Adrenal gland (tissue), 12 donors: ENCODE measurements around the gene INPP4A. TPM values are rescaled to one million over a fixed set of nuclear protein-coding genes. Genes with fewer than 3 reads are reported as not detected.

Experiments used
- DNase-seq, 7 donors: peaks; one replicate each; pipeline ENCODE4 v3.0.0-alpha.2; 2019 to 2020
- H3K27ac ChIP-seq, 5 donors: fragments of 200-600 bp; sonication (generic) in 4 of 5; 1 replicate in 3 of 5; 2 replicates in 2 of 5; pipeline versions ENCODE4 v1.5.1 to v1.8.0; 2016 to 2020; ENCODE audit warnings: mild to moderate bottlenecking in 1 of 5
- H3K27me3 ChIP-seq: fragments of 200-600 bp; 2 replicates; pipeline ENCODE4 v1.8.0; 2021
- H3K36me3 ChIP-seq, 2 donors: fragments of 200-600 bp; replicated peaks in 1 of 2; 1 replicate in 1 of 2; 2 replicates in 1 of 2; pipeline versions ENCODE4 v1.5.1 to v1.8.0; 2018 to 2022
- H3K4me1 ChIP-seq, 2 donors: fragments of 200-600 bp; replicated peaks in 1 of 2; 1 replicate in 1 of 2; 2 replicates in 1 of 2; pipeline versions ENCODE4 v1.5.1 to v1.8.0; 2018 to 2021
- H3K4me3 ChIP-seq, 4 donors: fragments of 200-600 bp; sonication (generic) in 3 of 4; one replicate each; pipeline ENCODE4 v1.5.1; 2016 to 2018
- H3K9me3 ChIP-seq, 3 donors: fragments of 200-600 bp; sonication (generic) in 1 of 3; replicated peaks in 1 of 3; 1 replicate in 2 of 3; 2 replicates in 1 of 3; pipeline versions ENCODE4 v1.5.1 to v1.8.0; 2016 to 2021
- POLR2A ChIP-seq, 2 donors: fragments of 450-650 bp; IDR thresholded peaks; one replicate each; pipeline ENCODE4 v1.6.1; 2017; ENCODE audit warnings: antibody characterized with exemption in 2 of 2, mild to moderate bottlenecking in 2 of 2, moderate library complexity in 1 of 2
- WGBS, 4 donors: extraction: QIAGEN DNeasy Blood & Tissue Kit in 2 of 4; methylation state at CpG; one replicate each; pipeline versions ENCODE4 v1.1.5 to v1.1.7; 2013 to 2017; 5-methylcytosine and 5-hydroxymethylcytosine counted together
- intact Hi-C, 2 donors: fragments of 100-400 bp; cut with DNase I; formaldehyde crosslinking; loops; one replicate each; pipeline versions ENCODE4 v1.14.1 to v1.15.0; 2022 to 2023
- polyA plus RNA-seq, 3 donors: library from polyadenylated mRNA; stranded (reverse); fragments of 200-250 nt in 2 of 3; fragments of 350-450 nt in 1 of 3; fragmentation: Illumina TruSeq in 1 of 3; extraction: RNeasy Lipid Tissue Mini Kit (QIAGEN cat#74804) in 1 of 3; gene quantifications; one replicate each; pipeline ENCODE4 v1.2.3, GENCODE V29; 2013 to 2014
- total RNA-seq, 9 donors: library from RNA; depleted of rRNA in 4 of 9; stranded (reverse); fragments of >200 nt in 4 of 9; fragments of 120-200 nt in 1 of 9; fragmentation: NEBNext Ultra II Directional in 1 of 9; extraction: Animal tissue kit (Norgen Biotek cat#: 25700) in 1 of 9; gene quantifications; one replicate each; pipeline versions ENCODE4 v1.1.0 to v1.2.4, GENCODE V29; 2013 to 2023
- TF ChIP-seq, protein P1 (sequence below), 6 experiments: fragments of 450-650 bp in 4 of 6; fragments of 200-600 bp in 2 of 6; sonication (generic) in 1 of 6; IDR thresholded peaks; 1 replicate in 5 of 6; 2 replicates in 1 of 6; pipeline versions ENCODE4 v1.5.1 to v1.8.0; 2016 to 2021; ENCODE audit warnings: antibody characterized with exemption in 6 of 6, mild to moderate bottlenecking in 2 of 6, moderate library complexity in 1 of 6
- donor health status: healthy with polysubstance abuse.
- donor health status: Bipolar disorder and iron deficiency.
- donor health status: DM: yes; HTN: yes; CAD: no.
- donor health status: DM: no; HTN: no; CAD: no.
- donor health status: DM: no; HTN: no; CAD: no.
- donor health status: DM: yes; HTN: yes; CAD: no.

INPP4A gene
- total and polyA plus RNA-seq, 12 donors, result 8.8 to 40.5 (median 27.3) TPM

DNA sequence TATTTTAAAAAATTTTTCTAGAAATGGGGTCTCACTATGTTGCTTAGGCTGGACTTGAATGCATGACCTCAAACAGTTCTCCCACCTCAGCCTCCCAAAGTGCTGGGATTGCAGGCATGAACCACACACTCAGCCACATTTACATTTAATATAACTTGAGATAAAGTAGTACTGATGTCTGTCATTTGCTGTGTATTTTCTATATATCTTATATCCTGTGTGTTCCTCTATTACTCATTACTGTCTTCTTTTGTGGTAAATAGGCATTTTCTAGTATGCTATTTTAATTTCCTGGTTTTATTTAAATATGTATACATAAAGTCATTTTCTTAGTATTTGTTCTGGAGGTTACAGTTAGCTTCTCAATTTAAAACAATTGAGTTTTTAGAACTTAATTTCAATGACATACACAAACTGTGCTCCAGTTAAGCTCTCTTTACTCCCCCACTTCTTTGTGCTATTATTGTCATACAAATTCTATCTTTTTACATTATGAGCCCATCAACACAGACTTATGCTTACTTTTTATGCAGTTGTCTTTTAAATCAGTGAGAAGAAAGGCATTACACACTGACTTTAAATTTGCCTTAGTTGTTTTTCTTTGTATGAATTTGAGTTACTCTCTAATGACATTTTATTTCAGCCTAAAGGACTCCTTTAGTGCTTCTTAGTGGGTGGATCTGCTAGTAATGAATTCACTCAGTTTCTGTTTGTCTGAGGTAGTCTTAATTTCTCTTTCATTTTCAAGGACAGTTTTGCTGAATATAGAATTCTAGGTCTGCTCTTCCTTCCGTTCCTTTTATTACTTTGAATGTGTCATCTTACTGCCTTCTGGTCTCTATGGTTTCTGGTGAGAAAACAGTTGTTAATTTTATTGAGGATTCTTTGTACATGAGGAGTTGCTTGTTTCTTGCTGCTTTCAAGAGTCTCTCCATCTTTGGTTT is 6.2 kb upstream of the INPP4A start:
- no peak for TF ChIP-seq POLR2A (IDR thresholded peaks at IDR 0.05)
- TF ChIP-seq, protein P1, sequence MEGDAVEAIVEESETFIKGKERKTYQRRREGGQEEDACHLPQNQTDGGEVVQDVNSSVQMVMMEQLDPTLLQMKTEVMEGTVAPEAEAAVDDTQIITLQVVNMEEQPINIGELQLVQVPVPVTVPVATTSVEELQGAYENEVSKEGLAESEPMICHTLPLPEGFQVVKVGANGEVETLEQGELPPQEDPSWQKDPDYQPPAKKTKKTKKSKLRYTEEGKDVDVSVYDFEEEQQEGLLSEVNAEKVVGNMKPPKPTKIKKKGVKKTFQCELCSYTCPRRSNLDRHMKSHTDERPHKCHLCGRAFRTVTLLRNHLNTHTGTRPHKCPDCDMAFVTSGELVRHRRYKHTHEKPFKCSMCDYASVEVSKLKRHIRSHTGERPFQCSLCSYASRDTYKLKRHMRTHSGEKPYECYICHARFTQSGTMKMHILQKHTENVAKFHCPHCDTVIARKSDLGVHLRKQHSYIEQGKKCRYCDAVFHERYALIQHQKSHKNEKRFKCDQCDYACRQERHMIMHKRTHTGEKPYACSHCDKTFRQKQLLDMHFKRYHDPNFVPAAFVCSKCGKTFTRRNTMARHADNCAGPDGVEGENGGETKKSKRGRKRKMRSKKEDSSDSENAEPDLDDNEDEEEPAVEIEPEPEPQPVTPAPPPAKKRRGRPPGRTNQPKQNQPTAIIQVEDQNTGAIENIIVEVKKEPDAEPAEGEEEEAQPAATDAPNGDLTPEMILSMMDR (IDR thresholded peaks at IDR 0.05), result no peak
- Histone ChIP-seq H3K27ac (no peak overlapping the region), H3K4me3 (no peak overlapping the region), H3K4me1 (no peaks in the 10 kb centered on the region), H3K36me3 (no peaks in the 10 kb centered on the region), H3K9me3 (peaks cover 0 to 4% (median 0%) of the 10 kb centered on the region in 3 donors), H3K27me3 (no peaks in the 10 kb centered on the region)
- WGBS, 4 donors, result 45 to 67% (median 54%) methylated on average over 1 of the region's 1 CpG
- intact Hi-C loops, result no loop called here
- DNase-seq, result no peak

DNA sequence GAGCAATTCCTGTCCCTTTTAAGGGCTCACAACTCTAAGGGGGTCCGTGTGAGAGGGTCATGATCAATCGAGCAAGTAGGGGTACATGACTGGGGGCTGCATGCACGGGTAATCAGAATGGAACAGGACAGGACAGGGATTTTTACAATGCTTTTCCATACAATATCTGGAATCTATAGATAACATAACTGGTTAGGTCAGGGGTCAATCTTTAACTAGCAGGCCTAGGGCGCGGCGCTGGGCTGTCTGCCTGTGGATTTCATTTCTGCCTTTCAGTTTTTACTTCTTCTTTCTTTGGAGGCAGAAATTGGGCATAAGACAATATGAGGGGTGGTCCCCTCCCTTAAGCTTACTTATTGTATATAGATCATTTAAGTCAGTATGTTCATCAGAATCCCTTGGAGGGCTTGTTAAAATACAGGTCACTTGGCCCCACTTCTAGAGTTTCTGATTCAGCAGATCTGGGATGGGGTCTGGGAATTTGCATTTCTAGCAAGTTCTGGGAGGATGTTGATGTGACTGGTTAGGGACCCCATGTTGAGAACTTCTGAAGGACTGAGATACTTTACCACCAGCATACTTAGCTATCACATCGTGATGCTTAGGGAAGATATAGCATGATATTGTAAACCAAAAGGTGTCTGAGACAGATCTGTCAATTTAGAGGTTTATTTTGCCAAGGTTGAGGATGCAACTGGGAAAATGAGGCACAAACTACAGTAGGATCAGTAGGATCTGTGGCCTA is 2.8 kb upstream of the INPP4A start:
- 75 to 85% (median 77%) methylated on average over 7 of the region's 7 CpGs for WGBS, 4 donors

DNA sequence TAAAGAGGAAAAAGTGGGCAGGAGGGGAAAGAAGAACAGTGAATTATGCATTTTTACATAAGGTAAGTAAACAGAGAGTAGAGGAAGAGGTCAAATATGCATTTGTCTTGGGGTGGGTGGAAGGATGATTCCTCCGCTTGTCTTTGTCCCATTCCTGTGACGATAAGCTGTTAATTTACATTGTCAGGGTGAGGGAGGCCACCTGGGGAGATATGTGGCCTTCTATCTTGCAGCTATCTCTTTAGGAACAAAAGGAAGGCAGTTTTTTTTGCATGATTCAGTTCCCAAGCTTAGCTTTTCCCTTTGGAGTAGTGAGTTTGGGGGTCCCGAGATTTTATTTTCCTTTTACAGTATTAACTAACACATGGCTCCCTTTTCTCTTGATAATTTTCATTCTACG is 2.2 kb upstream of the INPP4A start:
- Histone ChIP-seq H3K4me3 (no peak overlapping the region), H3K27ac (no peak overlapping the region), H3K4me1 (peaks cover 19 to 22% of the 10 kb centered on the region in 2 donors), H3K9me3 (peaks cover 0 to 4% (median 0%) of the 10 kb centered on the region in 3 donors), H3K36me3 (no peaks in the 10 kb centered on the region), H3K27me3 (no peaks in the 10 kb centered on the region)
- intact Hi-C loops, result loop anchor here in 1 of 2 donors (10.0 kb wide), 1 partner anchor 162 kb away; the partner anchor contains the start of genes COA5 and UNC50
- DNase-seq, result no peak
- no peak for TF ChIP-seq POLR2A (IDR thresholded peaks at IDR 0.05)
- TF ChIP-seq, protein P1 (IDR thresholded peaks at IDR 0.05), result no peak
- 62 to 76% (median 74%) methylated on average over 4 of the region's 4 CpGs for WGBS, 4 donors

More for the DNA sequence above, 2.8 kb upstream of the INPP4A start:
- no peaks in the 10 kb centered on the region for H3K27me3 ChIP-seq
- H3K27ac ChIP-seq, result no peak overlapping the region
- H3K9me3 ChIP-seq, result peaks cover 0 to 4% (median 0%) of the 10 kb centered on the region in 3 donors
- no peak for DNase-seq
- no peak overlapping the region for H3K4me3 ChIP-seq
- intact Hi-C loops, result loop anchor here in 1 of 2 donors (10.0 kb wide), 1 partner anchor 163 kb away; the partner anchor contains the start of genes COA5 and UNC50
- no peaks in the 10 kb centered on the region for H3K36me3 ChIP-seq
- H3K4me1 ChIP-seq, result peaks cover 19 to 21% of the 10 kb centered on the region in 2 donors
- TF ChIP-seq, protein P1 (IDR thresholded peaks at IDR 0.05), result no peak
- no peak for TF ChIP-seq POLR2A (IDR thresholded peaks at IDR 0.05)
